HG03439 (cell line): ENCODE measurements around the gene SOX6.

Experiments
- ATAC-seq: cut with Tn5 transposase; IDR thresholded peaks from one replicate; pipeline ENCODE4 v1.9.1; 2021; ENCODE audit warnings: mild to moderate bottlenecking, moderate library complexity; ENCODE audit not compliant: unreplicated experiment

The SOX6 gene

GRCh38 chr11:16279524-16279923, 76.8 kb downstream of the SOX6 start:
- no peak for ATAC-seq

- no peak for ATAC-seq
Measured at GRCh38 chr11:16278979-16279378, 77.4 kb downstream of the SOX6 start.

GRCh38 chr11:16278273-16278672, 78.1 kb downstream of the SOX6 start:
- no peak for ATAC-seq

- ATAC-seq: no peak
Measured at GRCh38 chr11:16276251-16276650, 80.1 kb downstream of the SOX6 start.

- ATAC-seq: no peak
Measured at GRCh38 chr11:16271258-16271657, 85.1 kb downstream of the SOX6 start.

GRCh38 chr11:16266021-16266420, 90.3 kb downstream of the SOX6 start:
- no peak for ATAC-seq

GRCh38 chr11:16265022-16265421, 91.3 kb downstream of the SOX6 start:
- no peak for ATAC-seq

GRCh38 chr11:16262645-16262955, 93.7 kb downstream of the SOX6 start:
- no peak for ATAC-seq

GRCh38 chr11:16261836-16262644, 94.3 kb downstream of the SOX6 start:
- peak; percentile 59 for ATAC-seq

- no peak for ATAC-seq
Measured at GRCh38 chr11:16252373-16252772, 104.0 kb downstream of the SOX6 start.

- ATAC-seq: no peak
Measured at GRCh38 chr11:16248248-16248647, 108.1 kb downstream of the SOX6 start.

GRCh38 chr11:16242806-16243205, 113.5 kb downstream of the SOX6 start:
- no peak for ATAC-seq

GRCh38 chr11:16240687-16241086, 115.7 kb downstream of the SOX6 start:
- ATAC-seq: no peak

- ATAC-seq: no peak
Measured at GRCh38 chr11:16239141-16240105, 116.9 kb downstream of the SOX6 start.

- ATAC-seq: no peak
Measured at GRCh38 chr11:16226245-16226644, 130.1 kb downstream of the SOX6 start.

- ATAC-seq: no peak
Measured at GRCh38 chr11:16225623-16226022, 130.7 kb downstream of the SOX6 start.

- no peak for ATAC-seq
Measured at GRCh38 chr11:16223558-16223957, 132.8 kb downstream of the SOX6 start.

GRCh38 chr11:16217631-16218030, 138.7 kb downstream of the SOX6 start:
- ATAC-seq: no peak

- ATAC-seq: no peak
Measured at GRCh38 chr11:16216831-16217230, 139.5 kb downstream of the SOX6 start.

GRCh38 chr11:16215352-16215751, 141.0 kb downstream of the SOX6 start:
- no peak for ATAC-seq

GRCh38 chr11:16211407-16211806, 144.9 kb downstream of the SOX6 start:
- ATAC-seq: no peak

GRCh38 chr11:16204261-16204660, 152.1 kb downstream of the SOX6 start:
- no peak for ATAC-seq
